ENCODE results near the gene XPNPEP1. TPM values are rescaled to one million over a fixed set of nuclear protein-coding genes. Genes with fewer than 3 reads are reported as not detected.

The XPNPEP1 gene
- total RNA-seq, 1 donor from 2014 or later: 45.2 TPM

GRCh38 chr10:109911903-109912302, 11.4 kb downstream of the XPNPEP1 start:
- TF ChIP-seq CTCF (IDR thresholded peaks at IDR 0.05): no peak
- no peak for ATAC-seq
- no peak overlapping the region for H3K4me3 ChIP-seq
- peaks cover 27% of the 10 kb centered on the region for H3K36me3 ChIP-seq
- H3K27me3 ChIP-seq: no peaks in the 10 kb centered on the region
- no peak overlapping the region for H3K27ac ChIP-seq
- no peaks in the 10 kb centered on the region for H3K9me3 ChIP-seq
- intact Hi-C loops (cut with DNase I): no loop called here
- DNase-seq: no peak
- peaks cover 10% of the 10 kb centered on the region for H3K4me1 ChIP-seq

- Histone ChIP-seq H3K9me3 (no peaks in the 10 kb centered on the region), H3K4me1 (peaks cover 16% of the 10 kb centered on the region), H3K27me3 (no peaks in the 10 kb centered on the region), H3K36me3 (peaks cover 27% of the 10 kb centered on the region), H3K4me3 (no peak overlapping the region), H3K27ac (no peak overlapping the region)
- no peak for TF ChIP-seq CTCF (IDR thresholded peaks at IDR 0.05)
- DNase-seq: no peak
- no peak for ATAC-seq
- intact Hi-C loops (cut with DNase I): no loop called here
Measured at GRCh38 chr10:109906316-109906715, 17.0 kb downstream of the XPNPEP1 start.

- no peak overlapping the region for H3K4me3 ChIP-seq
- no peak overlapping the region for H3K27ac ChIP-seq
- H3K9me3 ChIP-seq: no peaks in the 10 kb centered on the region
- DNase-seq: no peak
- peaks cover 29% of the 10 kb centered on the region for H3K4me1 ChIP-seq
- peaks cover 23% of the 10 kb centered on the region for H3K36me3 ChIP-seq
- intact Hi-C loops (cut with DNase I): no loop called here
- no peak for TF ChIP-seq CTCF (IDR thresholded peaks at IDR 0.05)
- no peaks in the 10 kb centered on the region for H3K27me3 ChIP-seq
- ATAC-seq: no peak
Measured at GRCh38 chr10:109904397-109904796, 18.9 kb downstream of the XPNPEP1 start.

GRCh38 chr10:109902992-109903947, 20.0 kb downstream of the XPNPEP1 start:
- peaks cover 41% of the 10 kb centered on the region for H3K4me1 ChIP-seq

More at GRCh38 chr10:109902992-109903947, 20.0 kb downstream of the XPNPEP1 start:
- H3K27me3 ChIP-seq: no peaks in the 10 kb centered on the region
- TF ChIP-seq CTCF (IDR thresholded peaks at IDR 0.05): no peak
- intact Hi-C loops (cut with DNase I): no loop called here
- H3K4me3 ChIP-seq: no peak overlapping the region
- H3K9me3 ChIP-seq: no peaks in the 10 kb centered on the region
- ATAC-seq: peak; percentile 39
- no peak for DNase-seq
- peak overlapping the region; percentile 61 for H3K27ac ChIP-seq
- H3K36me3 ChIP-seq: peaks cover 23% of the 10 kb centered on the region

Measured in upper lobe of right lung (tissue), 1 donor.